RKO (cell line): ENCODE data around the gene LCN10.
"Not testable (repeated sequence)": the region's sequence is repeated elsewhere in the genome, so short reads cannot be mapped to it uniquely, and the experiment has no call there.

Source experiments
- DNase-seq: peaks from one replicate; pipeline ENCODE4 v3.0.0-alpha.2; 2016; ENCODE audit warnings: low spot score

Gene LCN10

GRCh38 chr9:136719195-136719880 lies 23.4 kb downstream of the LCN10 start:
- no peak for DNase-seq

DNA sequence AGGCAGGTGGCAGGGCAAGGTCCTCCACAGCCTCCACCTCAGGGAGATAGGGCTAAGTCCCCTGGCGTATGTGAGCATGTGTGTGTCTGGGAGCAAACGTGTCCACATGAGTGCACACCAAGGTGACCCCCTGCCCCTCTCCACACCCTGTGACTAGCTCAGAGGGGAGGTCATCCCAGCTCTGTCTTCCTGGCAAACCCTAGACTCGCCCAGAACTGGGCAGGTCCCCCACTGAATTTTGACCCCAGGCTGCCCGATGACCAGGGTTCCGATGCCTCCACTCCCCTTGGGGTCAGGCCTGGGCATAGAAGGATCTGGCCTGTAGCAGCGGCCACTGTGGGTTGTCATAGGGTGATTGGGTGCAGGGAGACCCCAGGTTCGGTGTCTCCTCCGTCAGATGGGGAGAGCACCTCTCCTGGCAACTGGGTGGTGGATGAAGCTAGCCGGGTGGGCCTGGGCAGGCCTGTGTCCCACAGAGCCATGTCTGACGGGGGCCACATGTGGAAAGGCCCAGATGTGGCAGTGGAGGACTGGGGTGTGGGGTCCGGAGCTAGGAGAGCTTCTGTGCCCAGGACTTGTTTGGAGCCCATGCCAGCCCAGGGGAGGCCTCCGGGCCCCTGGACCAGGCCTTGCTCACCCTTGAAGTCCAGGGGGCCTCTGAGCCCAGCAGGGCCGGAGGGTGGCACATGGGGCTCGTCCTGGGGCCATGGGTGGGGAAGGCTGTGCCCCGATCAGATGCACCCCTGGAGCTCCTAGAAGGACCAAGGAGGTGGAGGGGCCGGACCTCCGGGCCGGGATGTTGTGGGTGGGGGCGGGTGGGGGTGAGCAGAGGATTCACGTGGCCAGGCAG lies 24.2 kb downstream of the LCN10 start:
- no peak for DNase-seq

DNA sequence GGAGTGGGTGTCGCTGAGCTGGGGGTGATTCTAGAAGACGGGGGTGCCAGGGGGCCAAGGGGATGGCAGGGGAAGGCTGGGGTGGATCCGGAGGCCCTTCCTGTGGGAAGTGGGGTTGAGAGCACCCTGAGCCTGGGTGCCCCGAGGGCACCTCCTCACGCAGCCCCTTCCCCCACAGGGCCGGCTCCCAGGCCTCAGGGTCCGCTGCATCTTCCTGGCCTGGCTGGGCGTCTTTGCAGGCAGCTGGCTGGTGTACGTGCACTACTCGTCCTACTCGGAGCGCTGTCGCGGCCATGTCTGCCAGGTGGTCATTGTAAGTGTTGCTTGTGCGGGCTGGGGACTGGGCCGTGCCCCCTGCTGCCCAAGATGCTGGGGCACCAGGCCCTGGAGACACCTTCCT lies 25.3 kb downstream of the LCN10 start:
- no peak for DNase-seq

- no peak for DNase-seq
These were observed 27.9 kb downstream of the LCN10 start for GRCh38 chr9:136714893-136715274.

DNA sequence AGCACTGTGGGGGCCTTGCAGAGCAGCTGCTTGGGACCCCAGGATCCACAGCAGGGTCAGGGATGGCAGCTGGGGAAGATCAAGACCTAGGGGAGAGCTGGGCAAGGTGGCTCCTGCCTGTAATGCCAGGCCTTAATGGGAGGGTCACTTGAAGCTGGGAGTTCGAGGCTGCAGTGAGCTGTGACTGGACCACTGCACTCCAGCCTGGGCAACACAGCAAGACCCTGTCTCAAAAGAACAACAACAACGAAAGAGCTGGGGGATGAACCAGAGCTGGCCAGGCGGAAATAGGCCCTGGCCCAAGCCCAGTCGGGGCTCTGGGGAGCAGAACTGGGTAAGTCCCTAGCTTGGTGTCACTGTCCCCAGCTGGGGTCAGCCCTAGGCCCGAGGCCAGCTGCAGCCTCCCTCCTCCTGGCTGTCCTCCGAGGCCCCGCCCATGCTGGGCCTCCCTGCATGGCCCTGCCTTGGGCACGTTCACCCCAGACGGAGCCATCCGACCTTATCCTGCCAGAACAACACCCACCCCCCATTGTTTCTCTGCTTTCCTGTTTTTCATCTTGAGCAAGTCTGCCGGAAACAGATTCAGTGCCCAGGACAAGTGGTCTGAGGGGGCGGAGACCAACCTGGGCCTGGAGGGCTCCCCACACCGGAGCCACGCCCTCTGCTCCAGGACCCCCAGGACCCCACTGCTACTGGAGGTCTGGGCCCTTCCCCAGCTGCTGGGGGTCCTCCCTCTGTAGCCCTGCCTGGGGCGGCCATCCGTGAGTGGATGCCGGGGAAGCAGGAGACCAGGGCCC lies 28.4 kb downstream of the LCN10 start:
- DNase-seq = no peak

DNA sequence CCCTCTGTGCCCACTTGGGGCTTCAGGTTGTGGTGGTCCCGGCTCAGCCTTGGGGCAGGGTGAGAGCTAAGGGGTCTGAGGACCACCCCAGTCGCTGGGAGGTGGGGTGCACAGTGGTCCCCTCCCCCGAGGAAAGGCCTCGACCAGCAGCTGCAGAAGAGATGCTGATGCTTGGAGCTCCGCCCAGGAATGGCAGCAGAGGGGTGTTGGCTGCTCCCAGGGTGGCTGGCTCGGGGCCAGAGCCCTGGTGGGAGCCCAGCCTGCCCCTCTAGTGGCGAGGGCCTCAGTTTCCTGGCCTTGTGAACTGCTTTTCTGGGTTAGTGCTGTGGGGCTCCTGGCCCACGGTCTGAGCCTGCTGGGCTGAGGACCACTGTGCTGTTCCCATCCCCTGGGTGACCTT lies 29.2 kb downstream of the LCN10 start:
- DNase-seq = no peak

GRCh38 chr9:136712690-136713544 lies 29.8 kb downstream of the LCN10 start:
- no peak for DNase-seq

- DNase-seq = no peak
These were observed 30.7 kb downstream of the LCN10 start, which contains the start of gene DIPK1B for GRCh38 chr9:136711751-136712689. Gene DIPK1B, plus strand, starts transcription at chr9:136712572. Its CDS starts 94 bp downstream, at chr9:136712666.

DNA sequence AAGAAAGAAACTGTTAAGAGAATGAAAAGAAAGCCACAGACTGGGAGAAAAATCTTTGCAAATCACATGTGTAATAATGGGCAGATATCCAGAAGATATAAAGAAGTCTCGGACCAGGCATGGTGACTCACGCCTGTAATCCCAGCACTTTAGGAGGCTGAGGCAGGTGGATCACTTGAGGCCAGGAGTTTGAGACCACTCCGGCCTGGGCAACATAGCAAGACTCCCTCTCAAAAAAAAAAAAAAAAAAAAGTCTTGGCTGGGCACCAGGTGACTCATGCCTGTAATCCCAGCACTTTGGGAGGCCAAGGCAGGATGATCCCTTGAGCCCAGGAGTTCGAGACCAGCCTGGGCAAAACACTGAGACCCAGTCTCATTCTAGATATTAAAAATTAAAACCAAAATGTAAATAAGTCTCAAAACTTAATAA lies 31.5 kb downstream of the LCN10 start:
- not testable (repeated sequence) for DNase-seq

DNA sequence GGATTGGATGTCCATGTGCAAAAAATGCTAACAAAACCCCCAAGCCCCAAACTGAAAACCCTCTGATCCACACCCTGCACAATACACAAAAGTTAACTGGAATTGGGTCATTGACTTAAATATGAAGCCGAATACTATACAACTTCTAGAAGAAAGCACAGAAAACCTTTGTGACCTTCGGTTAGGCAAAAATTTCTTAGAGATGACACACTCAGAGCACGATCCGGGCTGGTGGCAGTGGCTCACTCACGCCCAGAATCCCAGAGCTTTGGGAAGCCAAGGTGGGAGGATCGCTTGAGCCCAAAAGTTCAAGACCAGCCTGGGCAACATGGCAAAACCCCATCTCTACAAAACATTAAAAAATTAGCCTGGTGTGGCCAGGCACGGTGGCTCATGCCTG lies 32.2 kb downstream of the LCN10 start:
- no peak for DNase-seq

- no peak for DNase-seq
These were observed 33.2 kb downstream of the LCN10 start for GRCh38 chr9:136709454-136710109.

GRCh38 chr9:136707849-136708517 lies 34.8 kb downstream of the LCN10 start:
- no peak for DNase-seq

GRCh38 chr9:136707011-136707410 lies 35.7 kb downstream of the LCN10 start:
- DNase-seq = no peak

DNA sequence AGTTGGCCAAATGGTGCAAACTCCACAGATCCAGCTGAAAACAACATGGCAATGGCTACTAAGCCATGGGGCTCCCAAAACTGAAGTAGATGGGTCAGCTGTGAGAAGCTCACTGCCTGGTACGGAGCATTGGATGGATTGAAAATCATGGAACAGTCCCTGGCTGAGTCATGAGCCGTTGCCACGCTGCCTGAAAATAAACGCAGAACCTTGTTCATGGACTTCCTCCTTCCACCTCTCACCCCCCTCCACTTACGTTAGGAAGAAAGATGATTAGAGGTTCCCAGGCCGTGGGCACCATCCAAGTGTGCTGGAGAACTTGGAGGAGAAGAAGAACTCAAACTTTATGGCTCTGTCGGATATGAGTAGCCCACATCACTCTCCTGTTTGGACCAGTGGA lies 37.2 kb downstream of the LCN10 start:
- no peak for DNase-seq

DNA sequence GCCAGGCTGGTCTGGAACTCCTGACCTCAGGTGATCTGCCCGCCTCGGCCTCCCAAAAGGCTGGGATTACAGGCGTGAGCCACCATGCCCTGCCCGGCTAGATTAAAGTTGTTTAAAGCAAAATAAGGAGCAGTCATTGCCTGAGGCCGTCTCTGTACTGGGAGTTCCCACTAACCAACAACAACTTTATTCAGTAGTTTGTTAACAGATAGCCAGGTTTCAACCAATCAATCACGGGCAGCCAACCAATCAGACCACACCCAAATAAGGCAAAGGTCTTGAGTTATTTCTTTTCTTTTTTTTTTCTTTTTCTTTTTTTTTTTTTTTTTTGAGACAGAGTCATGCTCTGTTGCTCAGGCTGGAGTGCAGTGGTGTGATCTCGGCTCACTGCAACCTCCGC lies 38.0 kb downstream of the LCN10 start:
- DNase-seq = not testable (repeated sequence)

DNA sequence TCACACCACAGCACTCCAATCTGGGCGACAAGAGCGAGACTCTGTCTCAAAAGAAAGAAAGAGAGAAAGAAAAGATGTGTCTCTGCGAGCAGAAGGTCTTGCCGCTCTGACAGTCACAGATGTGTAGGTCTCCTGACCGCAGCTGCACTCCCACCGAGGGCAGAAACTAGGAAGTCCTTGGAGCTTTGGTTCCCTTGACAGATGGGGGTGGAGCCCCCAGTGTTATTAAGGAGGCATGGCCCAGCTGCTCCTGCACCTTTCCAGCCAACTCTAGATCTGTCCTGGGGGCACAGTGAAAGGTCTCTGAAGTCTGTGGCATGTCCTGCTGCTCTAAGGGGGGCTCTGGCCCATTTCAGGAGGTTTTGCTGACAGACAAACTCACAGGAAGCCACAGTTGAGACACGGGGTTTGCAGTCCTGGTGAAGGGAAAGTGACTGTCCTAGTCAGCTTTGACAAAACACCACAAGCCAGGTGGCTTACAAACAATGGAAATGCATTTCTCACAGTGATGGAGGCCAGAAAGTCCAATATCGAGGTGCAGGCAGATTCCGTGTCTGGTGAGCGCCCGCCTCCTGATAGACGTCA lies 39.4 kb downstream of the LCN10 start:
- no peak for DNase-seq

GRCh38 chr9:136701668-136702053 lies 41.1 kb downstream of the LCN10 start:
- DNase-seq = no peak

DNA sequence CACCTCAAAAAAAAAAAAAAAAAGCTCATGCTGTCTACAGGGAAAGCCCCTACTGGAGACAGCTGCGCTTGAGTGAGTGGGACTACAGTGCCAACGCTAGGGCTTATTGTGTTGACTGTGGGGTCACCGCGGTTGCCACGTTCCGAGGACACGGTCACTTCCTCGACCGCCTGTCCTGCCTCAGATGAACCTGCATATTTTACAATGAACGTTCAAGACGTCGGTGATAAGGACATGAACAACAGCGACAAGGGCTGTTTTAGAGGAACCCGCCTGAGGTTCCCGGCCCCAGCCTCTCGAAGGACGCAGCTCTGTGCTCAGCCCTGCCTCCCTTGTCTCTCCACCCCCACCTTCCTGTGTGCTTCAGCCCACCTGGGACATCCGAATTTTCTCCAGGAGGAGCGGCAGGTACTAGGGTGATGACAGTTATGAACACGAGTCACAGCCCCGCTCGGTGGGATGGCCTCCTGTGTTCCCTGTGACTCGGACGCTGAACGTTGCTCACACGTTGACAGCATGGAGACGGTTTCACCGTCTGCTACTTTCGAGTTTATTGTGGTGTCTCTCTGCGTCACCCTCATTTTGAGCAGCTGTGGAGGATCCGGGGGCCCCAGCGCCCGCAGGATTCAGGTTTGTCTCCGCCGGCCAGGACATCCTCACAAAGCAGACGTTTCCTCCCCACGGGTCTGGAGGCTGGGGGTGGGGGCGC lies 41.6 kb downstream of the LCN10 start:
- no peak for DNase-seq
